ENCODE data around the gene BEND3. TPM values are rescaled to one million over a fixed set of nuclear protein-coding genes. Genes with fewer than 3 reads are reported as not detected.
A peak's percentile ranks its signal among the peaks of the same experiment; 100 is the strongest.

The BEND3 gene
- total and polyA plus RNA-seq, 2 of the 8 experiments (the other 6 are each of a cell fraction or from before 2014, with no cell fraction given), result 25.2 to 38.8 TPM

DNA sequence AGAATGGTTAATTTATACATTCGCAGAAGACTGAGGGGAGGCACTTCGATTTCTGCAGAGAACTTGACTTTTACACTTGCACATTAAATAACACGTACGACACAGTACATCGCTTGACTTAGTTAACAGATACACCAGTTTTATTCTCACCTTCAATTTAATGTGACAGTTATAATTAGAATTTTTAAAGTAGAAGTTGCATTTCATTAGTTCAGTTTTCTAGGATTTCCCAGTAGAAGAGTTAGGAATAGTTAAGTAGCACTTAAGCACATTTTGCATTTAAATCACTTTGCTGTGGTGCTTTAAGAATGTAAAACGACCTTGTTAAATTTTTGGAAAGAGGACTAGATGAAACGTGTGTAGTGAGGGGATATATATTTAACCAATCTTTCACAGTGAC, 1.6 kb upstream of the BEND3 start (continued):
- TF ChIP-seq CTCF (IDR thresholded peaks at IDR 0.05; ENCODE audit: control extremely low read depth in 1 of 3, insufficient read depth in 1 of 3, low read depth in 1 of 3, low read length in 3 of 3), result no peak
- TF ChIP-seq TCF12 (IDR thresholded peaks at IDR 0.05; ENCODE audit: low read depth, low read length), result no peak
- TF ChIP-seq POLR2A (IDR thresholded peaks at IDR 0.05; ENCODE audit: control extremely low read depth in 1 of 2, low read depth in 2 of 2, low read length in 2 of 2), result 0 out of 3 replicates have a peak, but pooled peaks of 1 of the 2 experiments have one; percentile 16
